A673 (cell line): ENCODE results near the gene RAB25.

ENCODE experiments used
- CTCF ChIP-seq: fragments of 300-800, 200-600 bp; sonication (generic); conservative IDR thresholded peaks from 2 replicates; pipeline ENCODE4 v1.5.1; 2017; ENCODE audit warnings: low read depth, mild to moderate bottlenecking, antibody characterized with exemption, low read length, moderate library complexity, mixed read lengths
- EZH2 ChIP-seq: fragments of 200-600 bp; sonication (generic); IDR thresholded peaks from 2 replicates; pipeline ENCODE4 v1.6.1; 2017; ENCODE audit warnings: borderline replicate concordance, low read depth, mild to moderate bottlenecking, mixed read lengths, antibody characterized with exemption, low read length; ENCODE audit not compliant: poor library complexity, severe bottlenecking

- no peak for TF ChIP-seq CTCF
- no peak for TF ChIP-seq EZH2
Observed at GRCh38 chr1:156114919-156115513, 54.1 kb downstream of the RAB25 start.
